ENCODE results near the gene PHF14.

PHF14 gene

DNA sequence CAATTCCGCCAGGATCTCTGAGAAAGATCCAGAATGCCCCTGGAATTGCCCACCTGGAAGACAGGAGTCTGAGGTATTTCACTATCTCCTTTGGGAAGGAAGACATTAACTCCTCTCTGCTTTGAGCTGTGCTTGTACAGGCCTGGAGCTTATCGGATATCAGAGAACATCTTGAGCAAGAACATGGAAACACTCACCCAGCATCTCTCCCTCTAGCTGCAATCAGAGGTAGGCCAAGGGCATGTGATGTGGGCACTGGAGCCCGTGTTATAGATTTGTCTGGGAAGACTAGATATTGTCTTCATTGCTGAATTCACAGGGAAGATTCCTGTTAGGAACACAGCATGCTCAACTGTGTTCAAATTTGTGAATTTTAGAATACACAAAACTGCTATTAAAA, 233.9 kb downstream of the PHF14 start:
- DNase-seq (ENCODE audit: low read depth in 2 of 2): no peak

GRCh38 chr7:11208883-11209465, 235.3 kb downstream of the PHF14 start:
- no peak for DNase-seq (ENCODE audit: low read depth in 2 of 2)

GRCh38 chr7:11210374-11210773, 236.7 kb downstream of the PHF14 start:
- no peak for DNase-seq (ENCODE audit: low read depth in 2 of 2)

DNA sequence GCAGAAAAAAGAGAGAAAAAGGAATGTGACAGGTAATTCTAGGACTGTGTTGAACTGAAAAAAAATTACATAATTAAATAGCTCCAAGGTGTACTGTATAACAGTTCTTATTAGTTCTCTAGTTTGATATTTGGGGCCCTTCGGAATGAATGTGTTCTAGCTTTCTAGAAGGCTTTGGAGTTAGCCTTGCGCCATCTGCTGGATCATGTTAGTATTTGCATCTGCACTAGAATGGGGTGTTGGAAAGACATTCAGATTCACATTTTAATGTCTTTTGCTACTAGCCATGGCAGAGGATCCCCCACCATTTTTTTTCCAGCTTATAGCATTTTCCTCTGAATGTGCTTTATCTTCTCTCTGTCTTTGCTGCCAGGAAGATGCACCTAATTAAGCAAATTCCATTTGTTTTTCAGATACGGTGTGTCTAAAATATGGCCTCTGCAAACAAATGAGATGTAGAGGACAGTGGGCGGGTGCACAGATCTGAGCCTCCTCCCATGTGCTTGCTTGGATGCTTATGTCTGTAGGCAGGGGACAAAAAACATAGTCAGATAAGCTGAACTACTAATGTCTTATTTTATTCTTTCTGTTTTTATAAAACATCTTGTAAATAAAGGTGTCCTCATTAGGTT, 238.5 kb downstream of the PHF14 start:
- DNase-seq (ENCODE audit: low read depth in 2 of 2): peak; percentile 35 to 39

GRCh38 chr7:11212816-11213215, 239.1 kb downstream of the PHF14 start:
- DNase-seq (ENCODE audit: low read depth in 2 of 2): no peak

GRCh38 chr7:11213266-11213665, 239.6 kb downstream of the PHF14 start:
- DNase-seq (ENCODE audit: low read depth in 2 of 2): no peak

GRCh38 chr7:11216276-11216675, 242.6 kb downstream of the PHF14 start:
- DNase-seq (ENCODE audit: low read depth in 2 of 2): no peak

- no peak for DNase-seq (ENCODE audit: low read depth in 2 of 2)
Observed at GRCh38 chr7:11217848-11218565, 244.3 kb downstream of the PHF14 start.

Measured in fibroblast of skin of left biceps (primary cell).